ENCODE results near the gene CCDC149.

- TF ChIP-seq CEBPB (IDR thresholded peaks at IDR 0.05; ENCODE audit: low read depth, low read length) (no peak), RFX5 (IDR thresholded peaks at IDR 0.05; ENCODE audit: low read depth, low read length) (no peak), POLR2A (IDR thresholded peaks at IDR 0.05; ENCODE audit: low read depth, low read length) (no peak)
- TF ChIP-seq, protein P1, sequence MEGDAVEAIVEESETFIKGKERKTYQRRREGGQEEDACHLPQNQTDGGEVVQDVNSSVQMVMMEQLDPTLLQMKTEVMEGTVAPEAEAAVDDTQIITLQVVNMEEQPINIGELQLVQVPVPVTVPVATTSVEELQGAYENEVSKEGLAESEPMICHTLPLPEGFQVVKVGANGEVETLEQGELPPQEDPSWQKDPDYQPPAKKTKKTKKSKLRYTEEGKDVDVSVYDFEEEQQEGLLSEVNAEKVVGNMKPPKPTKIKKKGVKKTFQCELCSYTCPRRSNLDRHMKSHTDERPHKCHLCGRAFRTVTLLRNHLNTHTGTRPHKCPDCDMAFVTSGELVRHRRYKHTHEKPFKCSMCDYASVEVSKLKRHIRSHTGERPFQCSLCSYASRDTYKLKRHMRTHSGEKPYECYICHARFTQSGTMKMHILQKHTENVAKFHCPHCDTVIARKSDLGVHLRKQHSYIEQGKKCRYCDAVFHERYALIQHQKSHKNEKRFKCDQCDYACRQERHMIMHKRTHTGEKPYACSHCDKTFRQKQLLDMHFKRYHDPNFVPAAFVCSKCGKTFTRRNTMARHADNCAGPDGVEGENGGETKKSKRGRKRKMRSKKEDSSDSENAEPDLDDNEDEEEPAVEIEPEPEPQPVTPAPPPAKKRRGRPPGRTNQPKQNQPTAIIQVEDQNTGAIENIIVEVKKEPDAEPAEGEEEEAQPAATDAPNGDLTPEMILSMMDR (conservative IDR thresholded peaks at IDR 0.05; ENCODE audit: low read depth, low read length), result no peak
Observed at GRCh38 chr4:24922416-24922815, 9.6 kb upstream of the CCDC149 start.

Data from IMR-90 (cell line).